Heart left ventricle (tissue), 16 donors: ENCODE results near the gene SNX30. TPM values are rescaled to one million over a fixed set of nuclear protein-coding genes. Genes with fewer than 3 reads are reported as not detected.

Experiments used
- ATAC-seq, 4 donors: fragments of 200-7000 bp; cut with Tn5 transposase; one replicate each; pipeline ENCODE4 v1.9.1; 2020 to 2022; ENCODE audit warnings: moderate library complexity in 4 of 4, mild to moderate bottlenecking in 3 of 4, moderate number of reproducible peaks in 1 of 4
- DNase-seq, 5 donors: peaks; one replicate each; pipeline ENCODE4 v3.0.0-alpha.2; 2020
- H3K27ac ChIP-seq, 12 donors: fragments of 200-600 bp; sonication (generic) in 4 of 12; one replicate each; pipeline versions ENCODE4 v1.5.0 to v1.8.0; 2016 to 2022; ENCODE audit warnings: mild to moderate bottlenecking in 2 of 12
- H3K27me3 ChIP-seq, 9 donors: fragments of 200-600 bp; sonication (generic) in 2 of 9; one replicate each; pipeline versions ENCODE4 v1.5.1 to v1.8.0; 2016 to 2022; ENCODE audit warnings: mild to moderate bottlenecking in 3 of 9
- H3K36me3 ChIP-seq, 9 donors: fragments of 200-600 bp; sonication (generic) in 2 of 9; one replicate each; pipeline versions ENCODE4 v1.5.0 to v1.8.0; 2018 to 2022; ENCODE audit warnings: mild to moderate bottlenecking in 2 of 9
- H3K4me1 ChIP-seq, 12 donors: fragments of 200-600 bp; sonication (generic) in 4 of 12; one replicate each; pipeline versions ENCODE4 v1.5.0 to v1.8.0; 2016 to 2022; ENCODE audit warnings: mild to moderate bottlenecking in 3 of 12
- H3K4me3 ChIP-seq, 12 donors: fragments of 200-600 bp; sonication (generic) in 4 of 12; one replicate each; pipeline versions ENCODE4 v1.5.0 to v1.8.0; 2017 to 2022; ENCODE audit warnings: mild to moderate bottlenecking in 9 of 12, moderate library complexity in 4 of 12
- H3K9me3 ChIP-seq, 12 donors: fragments of 200-600 bp; sonication (generic) in 4 of 12; one replicate each; pipeline versions ENCODE4 v1.5.0 to v1.8.0; 2016 to 2022; ENCODE audit warnings: mild to moderate bottlenecking in 1 of 12
- POLR2A ChIP-seq, 2 donors: fragments of 450-650 bp; IDR thresholded peaks; one replicate each; pipeline ENCODE4 v1.6.1; 2017; ENCODE audit warnings: antibody characterized with exemption in 2 of 2, mild to moderate bottlenecking in 2 of 2, moderate library complexity in 2 of 2
- WGBS, 4 donors: extraction: QIAGEN DNeasy Blood & Tissue Kit in 2 of 4; methylation state at CpG; one replicate each; pipeline versions ENCODE4 v1.1.5 to v1.1.7; 2013 to 2018; 5-methylcytosine and 5-hydroxymethylcytosine counted together
- intact Hi-C, 10 donors: fragments of 100-400 bp; cut with DNase I; formaldehyde crosslinking; loops; one replicate each; pipeline versions ENCODE4 v1.11.1 to v1.14.2; 2022
- polyA plus RNA-seq, 2 donors: library from polyadenylated mRNA; stranded (reverse); fragments of 200-250 nt; gene quantifications; one replicate each; pipeline ENCODE4 v1.2.3, GENCODE V29; 2013
- total RNA-seq, 9 donors: library from RNA; depleted of rRNA in 2 of 9; stranded (reverse); fragments of >200 nt in 2 of 9; fragmentation: NEBNext Ultra II Directional in 3 of 9; extraction: Animal tissue kit (Norgen Biotek cat#: 25700) in 3 of 9; gene quantifications; one replicate each; pipeline versions ENCODE4 v1.1.0 to v1.2.4, GENCODE V29; 2016 to 2023
- TF ChIP-seq, protein P1 (sequence below), 12 donors: fragments of 200-600 bp; sonication (generic) in 4 of 12; IDR thresholded peaks; one replicate each; pipeline versions ENCODE4 v1.5.0 to v1.8.0; 2018 to 2022; ENCODE audit warnings: antibody characterized with exemption in 12 of 12, mild to moderate bottlenecking in 5 of 12
- donor health status: ischemic (EF 13 %, LVEDD 7.1; RV severe dilation, severe dysfunction).
- donor health status: healthy with polysubstance abuse.
- donor health status: DM: no; HTN: yes; CAD: no.
- donor health status: DM: no; HTN: no; CAD: no.
- donor health status: ischemic (EF 25% LVEDD 6.9; RV normal size, moderate dysfunction).
- donor health status: ischemic (EF 25% LVEDD 5.7; RV mildly dilated, moderate dysfunction).
- donor health status: healthy.
- donor health status: DM: yes; HTN: yes; CAD: no.
- donor health status: ischemic (EF 35%, LVEDD 5.7; RV mildly dilated, moderate dysfunction).
- donor health status: nonischemic (EF 11% LVEDD 7.7; RV severe dilation, severe dysfunction).
- donor health status: DM: yes; HTN: yes; CAD: no.
- donor health status: PGD.
- donor health status: ischemic (EF 29% LVEDD 5.4; RV normal size, mild dysfunction).
- donor health status: nonischemic (EF 23%, LVEDD 6.1; RV moderate dilation, normal function).

The SNX30 gene
- total and polyA plus RNA-seq, 11 donors, result 0.95 to 10.3 (median 3.8) TPM

DNA sequence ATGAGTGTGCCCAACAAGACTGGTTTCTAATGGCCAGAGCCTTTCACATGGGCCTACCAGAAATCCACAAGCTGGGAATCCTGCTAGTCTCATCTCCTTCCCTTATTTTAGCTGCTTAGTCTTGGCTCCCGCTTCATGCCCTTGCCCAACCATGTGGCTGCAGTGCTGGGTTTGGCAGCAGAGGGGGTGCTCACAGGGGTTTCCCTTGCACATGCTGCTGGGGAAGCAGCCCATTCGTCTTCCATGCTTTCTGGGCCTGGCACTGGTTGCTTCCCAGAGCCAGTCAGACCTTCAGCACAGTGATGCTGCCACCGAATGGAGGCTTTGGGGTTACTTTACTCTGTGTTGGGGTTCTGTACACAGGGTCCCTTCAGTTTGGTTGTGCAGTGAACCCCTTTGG, 113.8 kb downstream of the SNX30 start:
- H3K9me3 ChIP-seq, result no peaks in the 10 kb centered on the region
- no peak for ATAC-seq
- intact Hi-C loops, result no loop called here
- H3K36me3 ChIP-seq, result peaks cover 0 to 17% (median 8%) of the 10 kb centered on the region in 9 donors
- no peak for DNase-seq
- 57 to 85% (median 60%) methylated on average over 3 of the region's 3 CpGs for WGBS, 4 donors
- no peak overlapping the region for H3K4me3 ChIP-seq
- H3K27ac ChIP-seq, result peak overlapping the region in 1 of 12 donors; percentile 92
- TF ChIP-seq, protein P1, sequence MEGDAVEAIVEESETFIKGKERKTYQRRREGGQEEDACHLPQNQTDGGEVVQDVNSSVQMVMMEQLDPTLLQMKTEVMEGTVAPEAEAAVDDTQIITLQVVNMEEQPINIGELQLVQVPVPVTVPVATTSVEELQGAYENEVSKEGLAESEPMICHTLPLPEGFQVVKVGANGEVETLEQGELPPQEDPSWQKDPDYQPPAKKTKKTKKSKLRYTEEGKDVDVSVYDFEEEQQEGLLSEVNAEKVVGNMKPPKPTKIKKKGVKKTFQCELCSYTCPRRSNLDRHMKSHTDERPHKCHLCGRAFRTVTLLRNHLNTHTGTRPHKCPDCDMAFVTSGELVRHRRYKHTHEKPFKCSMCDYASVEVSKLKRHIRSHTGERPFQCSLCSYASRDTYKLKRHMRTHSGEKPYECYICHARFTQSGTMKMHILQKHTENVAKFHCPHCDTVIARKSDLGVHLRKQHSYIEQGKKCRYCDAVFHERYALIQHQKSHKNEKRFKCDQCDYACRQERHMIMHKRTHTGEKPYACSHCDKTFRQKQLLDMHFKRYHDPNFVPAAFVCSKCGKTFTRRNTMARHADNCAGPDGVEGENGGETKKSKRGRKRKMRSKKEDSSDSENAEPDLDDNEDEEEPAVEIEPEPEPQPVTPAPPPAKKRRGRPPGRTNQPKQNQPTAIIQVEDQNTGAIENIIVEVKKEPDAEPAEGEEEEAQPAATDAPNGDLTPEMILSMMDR (IDR thresholded peaks at IDR 0.05), result no peak
- no peak for TF ChIP-seq POLR2A (IDR thresholded peaks at IDR 0.05)
- H3K27me3 ChIP-seq, result no peaks in the 10 kb centered on the region
- peaks cover 0 to 51% (median 2%) of the 10 kb centered on the region in 12 donors for H3K4me1 ChIP-seq

DNA sequence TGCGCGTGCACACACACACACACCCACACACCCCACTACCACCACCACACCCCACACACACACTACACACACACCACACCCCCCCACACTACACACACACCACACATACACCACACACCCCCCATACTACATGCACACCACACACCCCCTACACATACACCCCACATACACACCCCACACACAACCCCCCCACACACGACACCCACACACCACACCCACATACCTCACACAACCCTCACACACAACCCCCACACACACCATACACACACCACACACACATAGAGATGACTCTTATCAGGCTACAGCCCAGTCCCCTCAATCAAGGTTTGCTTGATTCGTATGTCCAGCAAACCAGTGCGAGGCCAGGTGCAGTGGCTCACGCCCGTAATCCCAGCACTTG, 114.4 kb downstream of the SNX30 start:
- ATAC-seq (no peak), DNase-seq (no peak)
- intact Hi-C loops, result no loop called here
- peaks cover 0 to 23% (median 8%) of the 10 kb centered on the region in 9 donors for H3K36me3 ChIP-seq
- no peak overlapping the region for H3K27ac ChIP-seq
- 95 to 99% (median 97%) methylated on average over 7 of the region's 7 CpGs for WGBS, 4 donors
- no peaks in the 10 kb centered on the region for H3K9me3 ChIP-seq
- no peak overlapping the region for H3K4me3 ChIP-seq
- H3K27me3 ChIP-seq, result no peaks in the 10 kb centered on the region
- TF ChIP-seq POLR2A (IDR thresholded peaks at IDR 0.05), result no peak
- TF ChIP-seq, protein P1 (IDR thresholded peaks at IDR 0.05), result no peak
- peaks cover 0 to 46% (median 2%) of the 10 kb centered on the region in 12 donors for H3K4me1 ChIP-seq

- no peak overlapping the region for H3K4me3 ChIP-seq
- H3K27ac ChIP-seq, result no peak overlapping the region
- no peak for DNase-seq
- no peak for ATAC-seq
- 92 to 100% (median 97%) methylated on average over 1 of the region's 1 CpG for WGBS, 4 donors
- intact Hi-C loops, result no loop called here
- peaks cover 0 to 29% (median 0%) of the 10 kb centered on the region in 12 donors for H3K4me1 ChIP-seq
- TF ChIP-seq POLR2A (IDR thresholded peaks at IDR 0.05), result no peak
- TF ChIP-seq, protein P1 (IDR thresholded peaks at IDR 0.05), result no peak
- H3K36me3 ChIP-seq, result peaks cover 0 to 34% (median 9%) of the 10 kb centered on the region in 9 donors
- H3K27me3 ChIP-seq, result no peaks in the 10 kb centered on the region
- H3K9me3 ChIP-seq, result no peaks in the 10 kb centered on the region
Measured at GRCh38 chr9:112866662-112867274, 116.2 kb downstream of the SNX30 start.

- intact Hi-C loops, result no loop called here
- no peak for TF ChIP-seq POLR2A (IDR thresholded peaks at IDR 0.05)
- TF ChIP-seq, protein P1 (IDR thresholded peaks at IDR 0.05), result no peak
- ATAC-seq, result peak in 2 of 4 donors; percentile 58 to 68
- H3K4me3 ChIP-seq, result no peak overlapping the region
- H3K4me1 ChIP-seq, result peaks cover 0 to 22% (median 0%) of the 10 kb centered on the region in 12 donors
- no peak for DNase-seq
- H3K27ac ChIP-seq, result peak overlapping the region in 1 of 12 donors; percentile 58
- WGBS, 4 donors, result 61 to 74% (median 69%) methylated on average over 3 of the region's 3 CpGs
- no peaks in the 10 kb centered on the region for H3K9me3 ChIP-seq
- H3K27me3 ChIP-seq, result no peaks in the 10 kb centered on the region
- peaks cover 0 to 34% (median 9%) of the 10 kb centered on the region in 9 donors for H3K36me3 ChIP-seq
Measured at GRCh38 chr9:112867275-112867991, 116.9 kb downstream of the SNX30 start.
